H54 (cell line): ENCODE results near the gene SYTL3.
"Not testable (repeated sequence)": the region's sequence is repeated elsewhere in the genome, so short reads cannot be mapped to it uniquely, and the experiment has no call there.

ENCODE experiments used
- DNase-seq: peaks from one replicate; pipeline ENCODE4 v3.0.0; 2011; ENCODE audit warnings: low spot score, mixed read lengths; ENCODE audit not compliant: insufficient read length
- FAIRE-seq: peaks from 3 replicates; lab custom pipeline; 2011; peaks lifted over from hg19 to GRCh38; lab: Jason Lieb, UNC
- POLR2A ChIP-seq: IDR thresholded peaks from 2 replicates; pipeline ENCODE4 v1.6.1; 2011; ENCODE audit warnings: low read depth, mild to moderate bottlenecking, low read length

The SYTL3 gene, protein sequence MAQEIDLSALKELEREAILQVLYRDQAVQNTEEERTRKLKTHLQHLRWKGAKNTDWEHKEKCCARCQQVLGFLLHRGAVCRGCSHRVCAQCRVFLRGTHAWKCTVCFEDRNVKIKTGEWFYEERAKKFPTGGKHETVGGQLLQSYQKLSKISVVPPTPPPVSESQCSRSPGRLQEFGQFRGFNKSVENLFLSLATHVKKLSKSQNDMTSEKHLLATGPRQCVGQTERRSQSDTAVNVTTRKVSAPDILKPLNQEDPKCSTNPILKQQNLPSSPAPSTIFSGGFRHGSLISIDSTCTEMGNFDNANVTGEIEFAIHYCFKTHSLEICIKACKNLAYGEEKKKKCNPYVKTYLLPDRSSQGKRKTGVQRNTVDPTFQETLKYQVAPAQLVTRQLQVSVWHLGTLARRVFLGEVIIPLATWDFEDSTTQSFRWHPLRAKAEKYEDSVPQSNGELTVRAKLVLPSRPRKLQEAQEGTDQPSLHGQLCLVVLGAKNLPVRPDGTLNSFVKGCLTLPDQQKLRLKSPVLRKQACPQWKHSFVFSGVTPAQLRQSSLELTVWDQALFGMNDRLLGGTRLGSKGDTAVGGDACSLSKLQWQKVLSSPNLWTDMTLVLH

DNA sequence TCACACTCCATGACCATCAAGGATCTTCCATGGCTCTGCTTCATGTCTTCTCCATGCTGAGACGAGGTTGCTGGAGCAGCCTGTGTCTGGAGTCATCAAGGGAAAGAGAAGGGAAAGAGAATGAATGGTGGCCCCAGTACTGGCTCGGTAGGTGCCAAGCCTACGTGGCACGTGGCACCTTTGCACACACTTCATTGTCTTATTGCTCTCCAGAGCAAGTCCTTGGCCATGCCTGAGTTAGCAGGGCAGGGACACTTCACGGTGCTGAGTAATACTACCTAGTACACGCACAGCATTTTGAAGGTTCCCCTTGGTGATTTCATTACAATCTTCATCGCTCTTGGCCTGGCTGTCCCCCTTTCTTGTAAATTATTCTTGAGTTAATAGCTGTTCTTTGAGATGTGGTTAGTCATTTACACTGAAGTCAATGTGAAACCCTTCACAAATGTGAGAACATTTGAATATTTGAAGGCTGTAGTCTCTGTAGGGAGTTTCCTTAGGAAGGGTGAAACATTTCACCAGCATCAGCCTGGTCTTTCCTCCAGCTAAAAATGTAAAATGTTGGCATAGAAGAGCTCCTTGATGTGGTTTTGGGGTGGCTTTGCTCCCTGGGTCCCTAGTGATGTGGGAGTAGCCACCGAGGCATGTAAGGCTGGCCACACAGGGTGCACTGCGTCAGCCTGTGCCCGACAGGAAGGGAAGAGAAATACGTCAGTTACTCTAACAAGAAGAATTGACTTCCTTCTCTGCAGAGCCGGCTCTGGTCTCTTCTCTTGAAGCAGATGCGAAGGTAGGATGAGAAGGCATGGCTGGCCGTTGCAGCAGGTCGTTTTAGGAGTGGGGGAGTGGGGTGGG lies at the start of gene SYTL3:
SYTL3 (plus strand) TSS at position 766 of the 855 bp plus-strand sequence. CDS start 13,215 bp downstream, outside the sequence.
- FAIRE-seq: no peak

DNA sequence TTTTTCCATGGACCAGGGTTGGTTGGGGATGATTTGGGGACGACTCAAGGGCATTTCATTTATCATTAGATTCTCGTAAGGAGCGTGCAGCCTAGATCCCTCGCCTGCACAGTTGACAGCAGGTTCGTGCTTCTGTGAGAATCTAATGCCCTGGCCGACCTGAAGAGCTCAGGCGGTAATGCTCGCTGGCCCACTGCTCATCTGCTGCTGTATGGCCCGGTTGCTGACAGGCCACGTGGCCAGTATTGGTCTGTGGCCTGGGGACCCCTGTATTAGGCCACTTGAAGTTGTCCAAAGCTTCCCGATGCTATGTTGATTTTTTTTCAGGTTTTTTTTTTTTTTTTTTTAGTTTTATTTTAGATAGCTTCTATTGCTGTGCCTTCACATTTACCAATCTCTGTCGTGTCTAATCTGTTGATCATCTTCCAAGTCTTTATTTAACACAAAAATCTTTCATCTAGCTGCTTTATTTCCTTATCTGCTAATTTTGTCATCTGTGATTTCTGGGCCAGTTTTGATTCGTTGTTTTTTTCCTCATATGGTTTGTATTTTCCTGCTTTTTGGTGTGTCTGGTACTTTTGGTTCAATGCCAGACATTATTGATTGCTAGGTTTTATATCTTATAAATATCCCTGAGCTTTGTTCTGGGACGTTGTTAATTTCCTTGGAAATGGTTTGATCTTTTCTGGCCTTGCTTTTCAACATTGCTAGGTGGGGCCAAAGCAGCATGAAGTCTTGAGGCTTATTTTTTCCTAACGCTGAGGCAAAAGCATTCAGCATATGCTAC lies 46.4 kb upstream of the SYTL3 start:
- DNase-seq: no peak
- no peak for FAIRE-seq
- TF ChIP-seq POLR2A: no peak

More for the DNA sequence above, at the start of gene SYTL3:
- DNase-seq: no peak
- no peak for TF ChIP-seq POLR2A

DNA sequence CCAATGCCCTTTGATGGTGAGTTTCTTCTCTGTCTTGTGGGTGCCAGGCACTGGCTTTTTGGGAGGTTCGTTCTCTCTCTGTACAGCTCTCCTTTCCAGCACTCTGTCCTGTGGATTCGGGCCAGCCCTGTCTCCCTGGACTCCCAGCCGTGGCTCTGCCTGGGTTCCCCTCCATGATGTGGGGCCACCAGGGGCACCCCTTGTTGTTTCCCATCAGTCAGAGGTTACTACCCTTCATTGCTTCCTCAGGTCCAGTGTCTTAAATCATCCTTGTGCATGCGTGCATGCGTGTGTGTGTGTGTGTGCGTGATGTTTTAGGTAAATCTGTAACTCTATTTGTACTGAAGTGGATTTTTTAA lies 45.8 kb upstream of the SYTL3 start:
- no peak for TF ChIP-seq POLR2A
- FAIRE-seq (no peak), DNase-seq (no peak)

DNA sequence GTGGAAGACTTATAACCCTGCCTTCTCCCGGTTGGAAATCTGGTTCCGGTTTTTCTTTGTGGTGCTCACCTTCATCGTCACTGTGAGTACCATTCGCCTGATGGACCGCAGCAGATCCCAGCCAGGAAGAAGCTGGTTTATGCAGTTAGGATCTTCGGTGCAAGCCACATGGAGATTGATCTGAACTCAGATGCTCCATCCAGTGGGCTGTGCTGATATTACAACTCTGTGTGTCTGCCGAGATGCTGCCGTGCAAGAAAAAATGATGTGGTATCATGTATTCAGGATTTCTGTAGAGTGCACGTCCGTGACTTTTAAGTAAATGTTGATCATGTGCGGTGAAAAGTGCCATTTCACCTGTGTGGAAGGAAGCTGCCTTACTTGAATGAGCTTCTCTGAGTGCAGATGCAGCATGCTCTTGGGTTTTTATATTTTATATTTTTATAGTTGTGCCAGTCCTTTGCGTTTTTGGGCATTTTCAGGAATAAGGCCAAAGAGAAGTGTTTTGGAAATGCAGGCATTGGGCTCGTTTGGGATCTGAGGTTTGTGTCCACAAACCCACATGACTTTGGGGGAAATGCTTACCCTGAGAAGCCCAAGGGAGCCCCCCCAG lies 44.5 kb upstream of the SYTL3 start:
- DNase-seq (peak; percentile 30), FAIRE-seq (no peak)
- no peak for TF ChIP-seq POLR2A

DNA sequence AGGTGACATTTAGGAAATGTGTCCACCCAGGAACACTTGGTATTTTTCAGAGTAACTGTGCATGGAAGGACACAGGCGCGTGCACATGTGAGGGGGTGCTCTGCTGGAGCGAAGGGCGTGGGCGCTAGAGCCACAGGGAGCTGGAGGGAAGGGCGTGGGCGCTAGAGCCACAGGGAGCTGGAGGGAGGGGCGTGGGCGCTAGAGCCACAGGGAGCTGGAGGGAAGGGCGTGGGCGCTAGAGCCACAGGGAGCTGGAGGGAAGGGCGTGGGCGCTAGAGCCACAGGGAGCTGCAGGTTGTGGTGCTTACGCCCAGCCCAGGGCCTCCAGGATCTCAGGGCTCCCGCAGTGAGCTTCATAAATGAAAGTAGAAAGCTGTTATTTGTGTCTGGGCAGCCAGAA lies 43.8 kb upstream of the SYTL3 start:
- not testable (repeated sequence) for FAIRE-seq

DNA sequence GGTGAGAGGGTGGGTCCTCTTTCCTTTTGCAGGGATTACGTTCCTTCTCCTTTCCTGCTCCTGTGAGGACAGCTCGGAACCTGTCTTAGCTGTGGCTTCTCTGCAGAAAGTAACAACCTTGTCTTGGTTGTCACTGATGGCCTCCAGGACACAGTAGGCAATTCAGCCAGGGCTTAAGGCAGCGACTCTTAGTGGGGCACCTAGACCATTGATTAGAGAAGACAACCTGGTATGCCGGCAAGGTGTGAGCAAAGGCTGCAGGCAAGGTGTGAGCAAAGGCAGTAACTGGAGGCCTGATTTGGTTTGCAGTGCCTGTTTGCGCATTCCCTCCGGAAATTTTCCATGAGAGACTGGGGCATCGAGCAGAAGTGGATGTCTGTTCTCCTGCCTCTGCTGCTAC lies 42.9 kb upstream of the SYTL3 start:
- FAIRE-seq: no peak
- TF ChIP-seq POLR2A: no peak
- DNase-seq: no peak

More for the DNA sequence above, 43.8 kb upstream of the SYTL3 start:
- not testable (repeated sequence) for DNase-seq

DNA sequence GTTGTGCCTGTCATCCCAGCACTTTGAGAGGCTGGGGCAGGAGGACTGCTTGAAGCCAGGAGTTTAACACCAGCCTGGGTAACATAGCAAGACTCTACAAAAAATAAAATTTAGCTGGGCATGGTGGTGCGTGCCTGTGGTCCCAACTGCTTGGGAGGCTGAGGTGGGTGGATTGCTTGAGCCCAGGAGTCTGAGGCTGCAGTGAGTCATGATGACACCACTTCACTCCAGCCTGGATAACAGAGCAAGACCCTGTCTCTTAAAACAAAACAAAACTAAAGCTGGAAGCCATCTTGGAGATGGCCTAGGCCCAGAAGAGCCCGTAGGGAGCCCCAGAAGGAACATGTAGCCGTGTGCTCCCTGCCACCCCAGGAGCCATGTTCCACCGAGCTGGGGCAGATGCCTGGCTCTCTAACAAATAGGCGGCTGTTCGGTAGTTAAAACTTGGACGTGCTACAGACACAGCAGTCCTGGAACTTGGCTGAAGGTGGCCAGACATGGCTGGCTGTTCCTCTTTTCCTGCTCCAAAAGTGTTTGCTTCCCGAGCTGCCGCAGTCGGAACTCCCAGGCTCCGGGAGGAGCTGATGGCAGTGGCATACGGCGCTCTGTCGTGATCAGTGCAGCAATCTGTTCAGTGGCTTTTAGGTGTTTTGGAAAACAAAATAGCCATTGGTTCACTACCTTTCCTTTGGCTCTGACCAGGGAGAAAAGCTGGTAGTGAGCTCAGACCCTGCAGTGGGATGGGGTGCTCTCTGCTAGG lies 42.3 kb upstream of the SYTL3 start:
- TF ChIP-seq POLR2A: no peak
- DNase-seq: no peak
- FAIRE-seq: no peak

DNA sequence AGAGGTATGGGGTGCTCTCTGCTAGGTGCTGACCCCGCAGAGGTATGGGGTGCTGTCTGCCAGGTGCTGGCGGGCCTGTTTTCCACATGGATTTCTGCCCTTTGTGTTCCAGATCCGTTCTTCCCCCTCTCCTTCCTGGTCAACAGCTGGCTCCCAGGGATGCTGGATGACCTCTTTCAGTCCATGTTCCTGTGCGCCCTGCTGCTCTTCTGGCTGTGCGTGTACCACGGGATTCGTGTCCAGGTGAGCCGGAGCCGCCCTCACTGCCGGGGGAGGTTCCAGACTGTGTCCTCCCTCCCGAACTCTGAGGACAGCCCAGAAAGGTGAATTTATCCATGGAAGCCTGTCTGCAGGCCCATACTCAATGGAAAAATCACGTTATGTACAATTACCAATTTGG lies 41.6 kb upstream of the SYTL3 start:
- no peak for FAIRE-seq
- no peak for DNase-seq
- TF ChIP-seq POLR2A: no peak

DNA sequence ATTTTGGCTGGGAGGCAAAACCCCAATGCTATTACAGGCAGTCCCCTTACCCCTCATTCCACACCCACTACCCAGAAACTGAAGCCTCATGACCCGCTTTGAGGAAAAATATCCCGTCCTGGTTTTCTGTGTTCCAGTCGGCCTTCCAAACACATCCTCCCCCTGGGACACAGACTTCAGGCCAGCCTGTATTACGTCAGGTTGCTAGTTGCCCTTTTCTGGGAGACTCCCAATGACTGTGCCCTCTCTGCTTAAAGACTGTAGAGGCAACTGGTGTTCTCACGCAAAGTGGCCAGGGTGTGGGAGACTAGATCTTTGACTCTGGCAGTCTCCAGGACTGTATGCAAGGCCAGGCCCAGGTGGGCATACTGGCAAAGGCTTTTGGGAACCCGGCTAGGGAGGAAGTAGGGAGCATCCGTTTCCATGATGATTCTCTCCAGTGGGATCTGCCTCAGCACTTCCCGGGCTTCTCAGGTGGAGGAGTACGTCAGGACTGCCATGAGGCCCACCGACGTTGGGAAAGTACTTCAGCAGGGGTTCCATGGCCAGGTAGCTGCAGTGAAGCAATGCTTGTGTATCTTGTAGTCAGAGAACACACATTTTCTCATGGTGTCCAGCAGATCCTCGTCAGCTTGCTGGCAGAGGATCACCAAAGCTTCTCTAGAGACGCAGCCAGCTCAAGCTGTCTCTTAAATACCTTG lies 40.2 kb upstream of the SYTL3 start:
- TF ChIP-seq POLR2A: no peak
- DNase-seq (no peak), FAIRE-seq (no peak)

DNA sequence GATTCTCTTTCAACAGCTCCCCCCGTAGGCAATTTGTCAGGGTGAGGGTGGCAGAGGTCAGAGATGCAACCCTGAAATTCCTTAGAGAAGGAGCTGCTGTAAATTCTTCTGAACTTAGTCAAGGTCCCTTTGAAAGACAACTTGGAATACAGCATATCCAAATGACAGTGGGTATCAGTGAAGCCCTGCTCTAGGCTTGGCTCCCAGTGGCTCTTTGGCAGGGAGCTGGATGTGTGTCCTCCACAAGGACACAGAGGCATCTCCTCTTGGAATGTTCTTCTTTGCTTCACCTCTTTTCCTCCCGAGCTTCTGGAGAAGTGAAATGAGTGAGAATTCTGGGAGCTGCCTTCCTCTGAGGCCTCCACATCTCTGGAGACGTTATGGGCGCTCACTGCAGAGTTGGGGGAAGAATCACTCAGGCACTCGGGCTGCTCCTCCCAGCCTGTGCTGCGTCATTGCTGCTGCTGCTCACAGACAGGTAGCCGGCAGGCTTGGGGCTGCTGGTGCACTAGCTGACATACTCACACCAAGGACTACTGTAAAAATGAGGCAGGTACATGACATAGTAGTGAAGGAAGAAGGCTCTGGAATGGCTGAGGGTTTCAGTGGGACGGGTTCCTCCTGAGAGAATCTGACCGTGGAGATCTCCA lies 39.4 kb upstream of the SYTL3 start:
- no peak for TF ChIP-seq POLR2A
- DNase-seq (no peak), FAIRE-seq (no peak)

DNA sequence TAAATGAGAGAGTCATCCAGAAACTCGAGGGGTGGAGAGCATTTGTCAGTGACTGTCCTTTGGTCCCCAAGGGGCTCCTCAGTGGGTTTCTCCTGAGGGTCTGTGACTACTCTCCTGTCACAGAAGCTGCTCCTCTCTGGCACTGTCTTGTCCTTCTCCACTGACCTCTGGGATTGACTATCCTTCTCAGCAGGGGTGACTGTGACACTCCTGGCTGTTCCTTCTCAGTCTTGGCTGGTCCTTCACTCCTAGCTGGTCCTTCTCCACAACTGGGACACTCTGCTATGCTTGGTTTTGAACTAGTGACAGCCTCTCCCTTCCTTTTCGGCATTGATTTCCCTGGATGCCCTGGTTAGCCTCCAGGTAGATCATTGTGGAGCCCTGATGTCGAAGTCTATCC lies 38.8 kb upstream of the SYTL3 start:
- TF ChIP-seq POLR2A: no peak
- FAIRE-seq (no peak), DNase-seq (no peak)
